GM10847 (cell line): ENCODE data around the gene INSYN1.

Experiments used
- POLR2A ChIP-seq: IDR thresholded peaks from 2 replicates; pipeline ENCODE4 v1.6.1; 2011; ENCODE audit not compliant: insufficient read length; ENCODE audit errors: extremely low read depth

The INSYN1 gene

GRCh38 chr15:73756390-73756789 lies 3.2 kb upstream of the INSYN1 start:
- no peak for TF ChIP-seq POLR2A

- no peak for TF ChIP-seq POLR2A
Measured at GRCh38 chr15:73755946-73756345, 2.8 kb upstream of the INSYN1 start.

GRCh38 chr15:73755481-73755880 lies 2.3 kb upstream of the INSYN1 start:
- no peak for TF ChIP-seq POLR2A

GRCh38 chr15:73754461-73754860 lies 1.3 kb upstream of the INSYN1 start:
- TF ChIP-seq POLR2A, result no peak

GRCh38 chr15:73752806-73753193 lies 351 bp downstream of the INSYN1 start:
- no peak for TF ChIP-seq POLR2A

GRCh38 chr15:73751899-73752805 lies 999 bp downstream of the INSYN1 start:
- TF ChIP-seq POLR2A, result no peak

- TF ChIP-seq POLR2A, result no peak
Measured at GRCh38 chr15:73751511-73751898, 1.6 kb downstream of the INSYN1 start.

GRCh38 chr15:73750951-73751350 lies 2.2 kb downstream of the INSYN1 start:
- no peak for TF ChIP-seq POLR2A

- TF ChIP-seq POLR2A, result no peak
Measured at GRCh38 chr15:73750438-73750837, 2.7 kb downstream of the INSYN1 start.

GRCh38 chr15:73749971-73750370 lies 3.2 kb downstream of the INSYN1 start:
- no peak for TF ChIP-seq POLR2A

GRCh38 chr15:73749533-73749932 lies 3.6 kb downstream of the INSYN1 start:
- no peak for TF ChIP-seq POLR2A

GRCh38 chr15:73748730-73749129 lies 4.4 kb downstream of the INSYN1 start:
- no peak for TF ChIP-seq POLR2A

GRCh38 chr15:73747847-73748590 lies 5.1 kb downstream of the INSYN1 start:
- no peak for TF ChIP-seq POLR2A

GRCh38 chr15:73746883-73747282 lies 6.3 kb downstream of the INSYN1 start:
- no peak for TF ChIP-seq POLR2A

- TF ChIP-seq POLR2A, result no peak
Measured at GRCh38 chr15:73746261-73746660, 6.9 kb downstream of the INSYN1 start.

GRCh38 chr15:73745073-73745472 lies 8.1 kb downstream of the INSYN1 start:
- no peak for TF ChIP-seq POLR2A
